Neutrophil (primary cell): Measurements from ENCODE around the gene NUP214.
"Not testable (repeated sequence)": the region's sequence is repeated elsewhere in the genome, so short reads cannot be mapped to it uniquely, and the experiment has no call there.

Experiments used
- H3K27ac ChIP-seq: fragments of 200-600 bp; sonication (generic); 2 replicates; pipeline ENCODE4 v1.5.1; 2016; ENCODE audit warnings: mild to moderate bottlenecking, moderate library complexity
- H3K27me3 ChIP-seq: fragments of 200-600 bp; sonication (generic); 2 replicates; pipeline ENCODE4 v1.6.0; 2016; ENCODE audit warnings: mild to moderate bottlenecking
- H3K36me3 ChIP-seq: fragments of 200-600 bp; sonication (generic); 2 replicates; pipeline ENCODE4 v1.5.1; 2017
- H3K4me1 ChIP-seq, 2 experiments: fragments of 200-600 bp in 1 of 2; sonication (generic) in 1 of 2; 1 replicate in 1 of 2; 2 replicates in 1 of 2; pipeline versions ENCODE4 v1.5.1 to v1.6.1; 2013 to 2016; ENCODE audit warnings: low read depth in 1 of 2, low read length in 1 of 2, mild to moderate bottlenecking in 1 of 2, moderate library complexity in 1 of 2; ENCODE audit not compliant: control insufficient read depth in 1 of 2, insufficient read depth in 1 of 2
- H3K4me3 ChIP-seq, 2 experiments: fragments of 200-600 bp in 1 of 2; sonication (generic) in 1 of 2; 1 replicate in 1 of 2; 2 replicates in 1 of 2; pipeline ENCODE4 v1.5.1; 2013 to 2016; ENCODE audit warnings: low read depth in 1 of 2, low read length in 1 of 2, mild to moderate bottlenecking in 1 of 2, moderate library complexity in 1 of 2
- H3K9me3 ChIP-seq: fragments of 200-600 bp; sonication (generic); 2 replicates; pipeline ENCODE4 v1.5.1; 2016
- CTCF ChIP-seq: fragments of 200-600 bp; sonication (generic); IDR thresholded peaks from 2 replicates; pipeline ENCODE4 v1.5.1; 2016; ENCODE audit warnings: antibody characterized with exemption

Gene NUP214

GRCh38 chr9:131187957-131188356, 62.6 kb downstream of the NUP214 start:
- no peak for TF ChIP-seq CTCF
- Histone ChIP-seq H3K27ac (no peak overlapping the region), H3K9me3 (no peaks in the 10 kb centered on the region), H3K27me3 (no peaks in the 10 kb centered on the region), H3K4me1 (no peaks in the 10 kb centered on the region), H3K36me3 (peaks cover 63% of the 10 kb centered on the region), H3K4me3 (no peak overlapping the region)

GRCh38 chr9:131188976-131189375, 63.6 kb downstream of the NUP214 start:
- Histone ChIP-seq H3K9me3 (no peaks in the 10 kb centered on the region), H3K36me3 (peaks cover 60% of the 10 kb centered on the region)
- no peak for TF ChIP-seq CTCF

GRCh38 chr9:131190191-131190590, 64.8 kb downstream of the NUP214 start:
- Histone ChIP-seq H3K4me1 (no peaks in the 10 kb centered on the region), H3K9me3 (no peaks in the 10 kb centered on the region), H3K36me3 (peaks cover 64% of the 10 kb centered on the region), H3K4me3 (no peak overlapping the region), H3K27me3 (no peaks in the 10 kb centered on the region), H3K27ac (no peak overlapping the region)
- no peak for TF ChIP-seq CTCF

More at GRCh38 chr9:131188976-131189375, 63.6 kb downstream of the NUP214 start:
- Histone ChIP-seq H3K27me3 (no peaks in the 10 kb centered on the region), H3K4me3 (no peak overlapping the region), H3K27ac (no peak overlapping the region), H3K4me1 (no peaks in the 10 kb centered on the region)

- H3K27ac ChIP-seq, H3K4me1 ChIP-seq, H3K9me3 ChIP-seq, H3K4me3 ChIP-seq, H3K27me3 ChIP-seq: not testable (repeated sequence)
- peaks cover 70% of the 10 kb centered on the region for H3K36me3 ChIP-seq
Observed at GRCh38 chr9:131191032-131191431, 65.6 kb downstream of the NUP214 start.

- peaks cover 70% of the 10 kb centered on the region for H3K36me3 ChIP-seq
Observed at GRCh38 chr9:131191857-131192256, 66.5 kb downstream of the NUP214 start.

GRCh38 chr9:131193051-131193450, 67.7 kb downstream of the NUP214 start:
- TF ChIP-seq CTCF: no peak
- H3K27ac ChIP-seq: no peak overlapping the region
- no peaks in the 10 kb centered on the region for H3K4me1 ChIP-seq
- H3K4me3 ChIP-seq: no peak overlapping the region
- H3K27me3 ChIP-seq: no peaks in the 10 kb centered on the region
- peaks cover 71% of the 10 kb centered on the region for H3K36me3 ChIP-seq
- no peaks in the 10 kb centered on the region for H3K9me3 ChIP-seq

More at GRCh38 chr9:131191857-131192256, 66.5 kb downstream of the NUP214 start:
- Histone ChIP-seq H3K27me3 (no peaks in the 10 kb centered on the region), H3K4me1 (no peaks in the 10 kb centered on the region), H3K4me3 (no peak overlapping the region), H3K9me3 (no peaks in the 10 kb centered on the region), H3K27ac (no peak overlapping the region)
- no peak for TF ChIP-seq CTCF
